ENCODE measurements around the gene CCDC148. TPM values are rescaled to one million over a fixed set of nuclear protein-coding genes. Genes with fewer than 3 reads are reported as not detected.
A peak's percentile ranks its signal among the peaks of the same experiment; 100 is the strongest.

The CCDC148 gene
- total RNA-seq, 1 experiment from 2014 or later, result 2.1 TPM

DNA sequence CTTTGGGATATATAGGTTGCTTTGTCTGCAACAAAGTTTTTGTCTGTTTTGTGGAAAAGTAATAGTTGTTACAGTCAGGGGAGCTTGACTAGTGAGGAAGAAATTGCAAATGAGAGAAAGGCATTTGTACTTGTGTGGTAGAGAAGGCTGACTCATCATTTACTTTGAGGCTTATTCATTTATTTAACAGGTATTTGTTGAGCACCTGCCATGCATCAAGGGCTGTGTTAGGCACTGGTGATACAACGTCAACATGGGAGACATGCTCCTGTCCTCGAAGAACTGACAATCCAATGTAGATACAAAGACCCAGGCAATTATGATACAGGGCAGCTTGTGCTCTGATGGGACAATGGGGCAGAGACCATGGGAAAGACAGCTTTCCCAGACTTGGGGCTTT lies 275.4 kb downstream of the CCDC148 start (continued):
- TF ChIP-seq, protein P1, sequence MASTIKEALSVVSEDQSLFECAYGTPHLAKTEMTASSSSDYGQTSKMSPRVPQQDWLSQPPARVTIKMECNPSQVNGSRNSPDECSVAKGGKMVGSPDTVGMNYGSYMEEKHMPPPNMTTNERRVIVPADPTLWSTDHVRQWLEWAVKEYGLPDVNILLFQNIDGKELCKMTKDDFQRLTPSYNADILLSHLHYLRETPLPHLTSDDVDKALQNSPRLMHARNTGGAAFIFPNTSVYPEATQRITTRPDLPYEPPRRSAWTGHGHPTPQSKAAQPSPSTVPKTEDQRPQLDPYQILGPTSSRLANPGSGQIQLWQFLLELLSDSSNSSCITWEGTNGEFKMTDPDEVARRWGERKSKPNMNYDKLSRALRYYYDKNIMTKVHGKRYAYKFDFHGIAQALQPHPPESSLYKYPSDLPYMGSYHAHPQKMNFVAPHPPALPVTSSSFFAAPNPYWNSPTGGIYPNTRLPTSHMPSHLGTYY (CRISPR knock-in tag; IDR thresholded peaks at IDR 0.05), result no peak
- no peak for TF ChIP-seq NFATC4 (CRISPR knock-in tag; IDR thresholded peaks at IDR 0.05)
- TF ChIP-seq NR3C1 (CRISPR knock-in tag; conservative IDR thresholded peaks at IDR 0.05; ENCODE audit: low read depth), result no peak

DNA sequence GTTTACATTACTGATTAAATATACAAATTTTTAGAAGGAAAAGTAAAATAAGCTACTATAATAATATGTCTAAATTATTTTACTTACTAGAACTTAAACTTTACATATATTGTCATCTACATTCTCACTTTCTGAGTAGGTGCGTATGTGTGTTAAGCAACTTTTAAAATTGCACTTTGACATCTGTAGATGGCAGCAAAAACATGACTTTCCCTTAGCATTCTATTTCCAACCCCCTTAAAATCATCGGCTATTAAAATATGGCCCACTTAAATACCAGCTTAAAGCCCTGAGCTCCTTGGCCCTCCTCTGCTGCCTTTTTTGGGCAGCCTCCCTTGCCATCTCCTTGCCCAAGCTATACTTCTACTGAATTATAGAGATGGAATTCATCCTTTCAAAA lies 276.9 kb downstream of the CCDC148 start:
- ChIA-PET POLR2A (interaction anchor here (0.7 kb wide), 1 partner anchor 12 kb away, joined by 3 read pairs; no protein-coding TSS in a partner anchor), CTCF (interaction anchor here (0.6 to 3.4 kb wide), 17 partner anchors 8 to 574 kb away, joined by 3 to 25 read pairs (median 5); partner anchors contain the start of genes CCDC148 and PKP4)
- DNase-seq (ENCODE audit: low spot score), result no peak
- H3K27me3 Mint-ChIP-seq (ENCODE audit: low read depth), result peaks cover 4% of the 10 kb centered on the region; the same call in 1 of the 2 replicates
- ATAC-seq, result peak; percentile 53
- TF ChIP-seq NR3C1 (CRISPR knock-in tag; conservative IDR thresholded peaks at IDR 0.05; ENCODE audit: low read depth), result no peak
- TF ChIP-seq MXD4 (CRISPR knock-in tag; IDR thresholded peaks at IDR 0.05; ENCODE audit: borderline replicate concordance), result no peak
- no peak for TF ChIP-seq HMGA2 (CRISPR knock-in tag; IDR thresholded peaks at IDR 0.05)
- TF ChIP-seq NR1H2 (CRISPR knock-in tag; IDR thresholded peaks at IDR 0.05), result no peak
- TF ChIP-seq CREM (CRISPR knock-in tag; IDR thresholded peaks at IDR 0.05), result no peak
- no peak for TF ChIP-seq GRHL2 (CRISPR knock-in tag; IDR thresholded peaks at IDR 0.05; ENCODE audit: insufficient replicate concordance, severe bottlenecking)
- no peak for TF ChIP-seq SMAD3 (CRISPR knock-in tag; IDR thresholded peaks at IDR 0.05; ENCODE audit: borderline replicate concordance)
- TF ChIP-seq FOXP1 (CRISPR knock-in tag; IDR thresholded peaks at IDR 0.05; ENCODE audit: borderline replicate concordance), result no peak
- no peak for TF ChIP-seq TEAD4 (CRISPR knock-in tag; IDR thresholded peaks at IDR 0.05)
- TF ChIP-seq SP1 (CRISPR knock-in tag; conservative IDR thresholded peaks at IDR 0.05), result no peak
- no peak for TF ChIP-seq ZNF263 (CRISPR knock-in tag; IDR thresholded peaks at IDR 0.05; ENCODE audit: low read depth)
- TF ChIP-seq, protein P2, sequence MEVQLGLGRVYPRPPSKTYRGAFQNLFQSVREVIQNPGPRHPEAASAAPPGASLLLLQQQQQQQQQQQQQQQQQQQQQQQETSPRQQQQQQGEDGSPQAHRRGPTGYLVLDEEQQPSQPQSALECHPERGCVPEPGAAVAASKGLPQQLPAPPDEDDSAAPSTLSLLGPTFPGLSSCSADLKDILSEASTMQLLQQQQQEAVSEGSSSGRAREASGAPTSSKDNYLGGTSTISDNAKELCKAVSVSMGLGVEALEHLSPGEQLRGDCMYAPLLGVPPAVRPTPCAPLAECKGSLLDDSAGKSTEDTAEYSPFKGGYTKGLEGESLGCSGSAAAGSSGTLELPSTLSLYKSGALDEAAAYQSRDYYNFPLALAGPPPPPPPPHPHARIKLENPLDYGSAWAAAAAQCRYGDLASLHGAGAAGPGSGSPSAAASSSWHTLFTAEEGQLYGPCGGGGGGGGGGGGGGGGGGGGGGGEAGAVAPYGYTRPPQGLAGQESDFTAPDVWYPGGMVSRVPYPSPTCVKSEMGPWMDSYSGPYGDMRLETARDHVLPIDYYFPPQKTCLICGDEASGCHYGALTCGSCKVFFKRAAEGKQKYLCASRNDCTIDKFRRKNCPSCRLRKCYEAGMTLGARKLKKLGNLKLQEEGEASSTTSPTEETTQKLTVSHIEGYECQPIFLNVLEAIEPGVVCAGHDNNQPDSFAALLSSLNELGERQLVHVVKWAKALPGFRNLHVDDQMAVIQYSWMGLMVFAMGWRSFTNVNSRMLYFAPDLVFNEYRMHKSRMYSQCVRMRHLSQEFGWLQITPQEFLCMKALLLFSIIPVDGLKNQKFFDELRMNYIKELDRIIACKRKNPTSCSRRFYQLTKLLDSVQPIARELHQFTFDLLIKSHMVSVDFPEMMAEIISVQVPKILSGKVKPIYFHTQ (CRISPR knock-in tag; IDR thresholded peaks at IDR 0.05), result no peak
- TF ChIP-seq ZNF121 (CRISPR knock-in tag; IDR thresholded peaks at IDR 0.05), result no peak
- TF ChIP-seq, protein P3, sequence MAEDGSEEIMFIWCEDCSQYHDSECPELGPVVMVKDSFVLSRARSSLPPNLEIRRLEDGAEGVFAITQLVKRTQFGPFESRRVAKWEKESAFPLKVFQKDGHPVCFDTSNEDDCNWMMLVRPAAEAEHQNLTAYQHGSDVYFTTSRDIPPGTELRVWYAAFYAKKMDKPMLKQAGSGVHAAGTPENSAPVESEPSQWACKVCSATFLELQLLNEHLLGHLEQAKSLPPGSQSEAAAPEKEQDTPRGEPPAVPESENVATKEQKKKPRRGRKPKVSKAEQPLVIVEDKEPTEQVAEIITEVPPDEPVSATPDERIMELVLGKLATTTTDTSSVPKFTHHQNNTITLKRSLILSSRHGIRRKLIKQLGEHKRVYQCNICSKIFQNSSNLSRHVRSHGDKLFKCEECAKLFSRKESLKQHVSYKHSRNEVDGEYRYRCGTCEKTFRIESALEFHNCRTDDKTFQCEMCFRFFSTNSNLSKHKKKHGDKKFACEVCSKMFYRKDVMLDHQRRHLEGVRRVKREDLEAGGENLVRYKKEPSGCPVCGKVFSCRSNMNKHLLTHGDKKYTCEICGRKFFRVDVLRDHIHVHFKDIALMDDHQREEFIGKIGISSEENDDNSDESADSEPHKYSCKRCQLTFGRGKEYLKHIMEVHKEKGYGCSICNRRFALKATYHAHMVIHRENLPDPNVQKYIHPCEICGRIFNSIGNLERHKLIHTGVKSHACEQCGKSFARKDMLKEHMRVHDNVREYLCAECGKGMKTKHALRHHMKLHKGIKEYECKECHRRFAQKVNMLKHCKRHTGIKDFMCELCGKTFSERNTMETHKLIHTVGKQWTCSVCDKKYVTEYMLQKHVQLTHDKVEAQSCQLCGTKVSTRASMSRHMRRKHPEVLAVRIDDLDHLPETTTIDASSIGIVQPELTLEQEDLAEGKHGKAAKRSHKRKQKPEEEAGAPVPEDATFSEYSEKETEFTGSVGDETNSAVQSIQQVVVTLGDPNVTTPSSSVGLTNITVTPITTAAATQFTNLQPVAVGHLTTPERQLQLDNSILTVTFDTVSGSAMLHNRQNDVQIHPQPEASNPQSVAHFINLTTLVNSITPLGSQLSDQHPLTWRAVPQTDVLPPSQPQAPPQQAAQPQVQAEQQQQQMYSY (CRISPR knock-in tag; IDR thresholded peaks at IDR 0.05), result no peak
- TF ChIP-seq ZNF317 (CRISPR knock-in tag; IDR thresholded peaks at IDR 0.05; ENCODE audit: borderline replicate concordance, low read depth), result no peak
- no peak for TF ChIP-seq ZNF416 (CRISPR knock-in tag; IDR thresholded peaks at IDR 0.05)
- no peak for TF ChIP-seq GTF2I (CRISPR knock-in tag; conservative IDR thresholded peaks at IDR 0.05)
- TF ChIP-seq CREB1 (CRISPR knock-in tag; IDR thresholded peaks at IDR 0.05), result no peak
- TF ChIP-seq, protein P4, sequence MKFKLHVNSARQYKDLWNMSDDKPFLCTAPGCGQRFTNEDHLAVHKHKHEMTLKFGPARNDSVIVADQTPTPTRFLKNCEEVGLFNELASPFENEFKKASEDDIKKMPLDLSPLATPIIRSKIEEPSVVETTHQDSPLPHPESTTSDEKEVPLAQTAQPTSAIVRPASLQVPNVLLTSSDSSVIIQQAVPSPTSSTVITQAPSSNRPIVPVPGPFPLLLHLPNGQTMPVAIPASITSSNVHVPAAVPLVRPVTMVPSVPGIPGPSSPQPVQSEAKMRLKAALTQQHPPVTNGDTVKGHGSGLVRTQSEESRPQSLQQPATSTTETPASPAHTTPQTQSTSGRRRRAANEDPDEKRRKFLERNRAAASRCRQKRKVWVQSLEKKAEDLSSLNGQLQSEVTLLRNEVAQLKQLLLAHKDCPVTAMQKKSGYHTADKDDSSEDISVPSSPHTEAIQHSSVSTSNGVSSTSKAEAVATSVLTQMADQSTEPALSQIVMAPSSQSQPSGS (CRISPR knock-in tag; IDR thresholded peaks at IDR 0.05; ENCODE audit: borderline replicate concordance, low read depth), result no peak
- TF ChIP-seq, protein P5, sequence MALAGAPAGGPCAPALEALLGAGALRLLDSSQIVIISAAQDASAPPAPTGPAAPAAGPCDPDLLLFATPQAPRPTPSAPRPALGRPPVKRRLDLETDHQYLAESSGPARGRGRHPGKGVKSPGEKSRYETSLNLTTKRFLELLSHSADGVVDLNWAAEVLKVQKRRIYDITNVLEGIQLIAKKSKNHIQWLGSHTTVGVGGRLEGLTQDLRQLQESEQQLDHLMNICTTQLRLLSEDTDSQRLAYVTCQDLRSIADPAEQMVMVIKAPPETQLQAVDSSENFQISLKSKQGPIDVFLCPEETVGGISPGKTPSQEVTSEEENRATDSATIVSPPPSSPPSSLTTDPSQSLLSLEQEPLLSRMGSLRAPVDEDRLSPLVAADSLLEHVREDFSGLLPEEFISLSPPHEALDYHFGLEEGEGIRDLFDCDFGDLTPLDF (CRISPR knock-in tag; IDR thresholded peaks at IDR 0.05), result no peak
- H3K4me3 Mint-ChIP-seq, result no peak overlapping the region
- H3K27ac Mint-ChIP-seq, result no peak overlapping the region
- H3K36me3 Mint-ChIP-seq, result no peaks in the 10 kb centered on the region
- no peaks in the 10 kb centered on the region for H3K9me3 Mint-ChIP-seq
- peaks cover 27% of the 10 kb centered on the region for H3K4me1 Mint-ChIP-seq
